GM12872 (cell line): ENCODE data around the gene KRT78.

Experiments
- TF ChIP-seq, protein P1 (sequence below): IDR thresholded peaks from 3 replicates; pipeline ENCODE4 v1.5.1; 2011; ENCODE audit warnings: low read depth, mild to moderate bottlenecking, low read length, moderate library complexity; ENCODE audit not compliant: insufficient read depth

KRT78 gene

DNA sequence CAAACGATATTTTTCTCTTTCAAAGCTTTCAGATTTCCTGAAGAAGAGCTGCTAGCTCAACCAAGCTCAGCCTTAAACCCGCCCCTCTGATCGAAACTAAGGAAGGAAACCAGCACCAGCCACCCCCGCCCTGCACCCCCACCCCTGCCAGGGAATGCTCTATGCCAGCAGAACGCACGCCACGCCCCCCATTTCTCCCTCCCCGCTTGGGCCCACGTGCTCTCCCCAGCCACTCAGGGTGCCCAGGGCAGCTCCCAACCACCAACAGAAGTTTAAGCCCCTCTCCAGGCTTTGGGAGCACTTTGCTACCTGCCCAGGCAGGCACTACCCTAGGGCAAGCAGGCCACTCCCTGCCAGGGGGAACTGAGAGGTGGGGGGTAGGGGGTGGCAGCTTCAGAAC, 18.8 kb upstream of the KRT78 start:
- TF ChIP-seq, protein P1, sequence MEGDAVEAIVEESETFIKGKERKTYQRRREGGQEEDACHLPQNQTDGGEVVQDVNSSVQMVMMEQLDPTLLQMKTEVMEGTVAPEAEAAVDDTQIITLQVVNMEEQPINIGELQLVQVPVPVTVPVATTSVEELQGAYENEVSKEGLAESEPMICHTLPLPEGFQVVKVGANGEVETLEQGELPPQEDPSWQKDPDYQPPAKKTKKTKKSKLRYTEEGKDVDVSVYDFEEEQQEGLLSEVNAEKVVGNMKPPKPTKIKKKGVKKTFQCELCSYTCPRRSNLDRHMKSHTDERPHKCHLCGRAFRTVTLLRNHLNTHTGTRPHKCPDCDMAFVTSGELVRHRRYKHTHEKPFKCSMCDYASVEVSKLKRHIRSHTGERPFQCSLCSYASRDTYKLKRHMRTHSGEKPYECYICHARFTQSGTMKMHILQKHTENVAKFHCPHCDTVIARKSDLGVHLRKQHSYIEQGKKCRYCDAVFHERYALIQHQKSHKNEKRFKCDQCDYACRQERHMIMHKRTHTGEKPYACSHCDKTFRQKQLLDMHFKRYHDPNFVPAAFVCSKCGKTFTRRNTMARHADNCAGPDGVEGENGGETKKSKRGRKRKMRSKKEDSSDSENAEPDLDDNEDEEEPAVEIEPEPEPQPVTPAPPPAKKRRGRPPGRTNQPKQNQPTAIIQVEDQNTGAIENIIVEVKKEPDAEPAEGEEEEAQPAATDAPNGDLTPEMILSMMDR, result no peak

DNA sequence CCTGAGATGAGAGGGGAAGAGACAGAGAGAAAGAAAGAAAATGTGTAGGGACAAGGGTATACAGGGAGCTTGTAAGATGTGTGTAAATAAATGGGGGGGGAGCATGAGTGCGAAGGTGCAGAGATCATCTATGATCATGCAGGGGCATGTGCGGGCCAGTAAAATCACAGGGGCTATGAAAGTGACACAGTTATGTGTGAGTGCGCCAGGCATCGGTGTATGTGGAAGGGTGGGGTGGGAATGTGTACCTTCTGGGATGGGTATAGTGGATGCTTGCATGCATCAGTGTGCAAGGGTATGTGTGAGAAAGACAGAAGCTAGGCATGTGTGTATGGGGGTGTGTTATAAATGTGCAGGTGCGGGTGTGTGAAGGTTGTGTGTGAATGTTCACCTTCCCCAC, 18.4 kb upstream of the KRT78 start:
- TF ChIP-seq, protein P1, result no peak

DNA sequence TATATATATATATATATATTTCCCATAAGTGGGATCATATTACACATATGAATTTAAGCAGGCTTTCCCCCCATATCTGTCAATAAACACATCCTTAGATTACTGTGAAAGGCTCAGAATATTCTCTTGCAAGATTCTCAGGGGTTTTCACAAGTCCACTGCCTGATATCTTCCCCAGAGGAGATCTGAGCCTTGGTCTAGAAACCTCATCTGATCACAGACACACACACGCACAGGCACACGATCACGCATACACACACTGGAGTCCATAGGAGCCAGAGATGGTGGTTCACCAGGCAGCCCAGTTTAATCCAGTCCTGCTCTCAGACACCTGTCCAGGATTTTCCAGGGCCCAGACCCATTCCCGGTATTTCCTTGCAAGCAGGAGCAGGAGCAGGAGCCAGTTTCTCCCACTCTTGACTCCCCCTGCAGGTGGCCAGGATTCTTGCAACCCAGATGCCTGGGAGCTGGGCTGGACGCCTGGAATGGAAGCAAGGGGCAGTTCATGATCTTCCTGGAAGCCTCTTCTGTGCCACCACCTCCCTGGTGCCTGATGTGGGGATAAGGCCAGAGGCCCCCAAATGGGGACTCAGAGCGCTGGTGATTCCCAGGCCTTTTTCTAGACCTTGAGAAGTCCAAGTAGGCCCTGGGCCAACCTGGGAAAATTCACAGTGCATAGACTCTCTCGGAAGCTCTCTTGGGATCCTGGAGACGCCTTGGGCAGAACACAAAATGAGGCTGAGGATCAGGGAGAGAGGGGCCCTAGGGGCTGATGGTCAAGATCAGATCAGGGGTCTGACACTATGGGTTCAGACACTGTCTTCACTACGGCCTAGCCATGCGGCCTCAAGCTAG, 16.5 kb upstream of the KRT78 start:
- TF ChIP-seq, protein P1, result peak; percentile 82

DNA sequence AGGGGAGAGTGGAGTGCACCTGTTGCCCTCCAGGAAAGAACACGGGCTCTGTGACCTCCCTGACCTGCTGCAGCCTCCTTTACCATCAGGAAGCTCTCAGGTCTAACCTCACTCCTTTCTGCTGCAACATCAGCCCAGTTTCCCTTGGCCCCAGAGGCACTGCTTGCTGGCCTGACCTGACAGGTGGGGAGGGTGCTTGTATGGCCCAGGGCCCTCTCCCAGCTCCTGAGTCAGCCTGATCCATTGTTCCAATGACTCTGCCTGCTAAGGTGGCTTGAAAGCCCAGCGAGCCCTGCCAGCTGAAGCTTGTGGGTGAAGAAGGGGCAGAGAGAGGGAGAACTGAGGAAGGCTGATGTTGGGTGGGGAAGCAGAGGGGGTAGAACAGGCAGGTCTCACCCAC, 13.2 kb upstream of the KRT78 start:
- TF ChIP-seq, protein P1, result no peak

DNA sequence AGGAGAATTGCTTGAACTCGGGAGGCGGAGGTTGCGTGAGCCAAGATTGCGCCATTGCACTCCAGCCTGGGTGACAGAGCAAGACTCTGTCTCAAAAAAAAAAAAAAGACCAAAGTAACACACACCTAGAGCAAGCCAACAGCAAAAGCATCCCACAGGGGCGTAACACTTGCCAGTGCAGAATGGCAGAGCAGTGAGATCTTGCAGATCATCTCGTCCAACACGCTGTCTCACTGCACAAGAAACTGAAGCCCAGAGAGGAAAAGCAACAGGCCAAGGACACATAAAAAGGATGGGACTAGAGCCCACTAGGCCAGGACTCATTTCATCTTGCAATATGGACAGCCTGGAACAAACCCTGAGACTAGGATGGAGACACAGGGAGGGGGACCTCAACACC, 12.7 kb upstream of the KRT78 start:
- TF ChIP-seq, protein P1, result no peak

DNA sequence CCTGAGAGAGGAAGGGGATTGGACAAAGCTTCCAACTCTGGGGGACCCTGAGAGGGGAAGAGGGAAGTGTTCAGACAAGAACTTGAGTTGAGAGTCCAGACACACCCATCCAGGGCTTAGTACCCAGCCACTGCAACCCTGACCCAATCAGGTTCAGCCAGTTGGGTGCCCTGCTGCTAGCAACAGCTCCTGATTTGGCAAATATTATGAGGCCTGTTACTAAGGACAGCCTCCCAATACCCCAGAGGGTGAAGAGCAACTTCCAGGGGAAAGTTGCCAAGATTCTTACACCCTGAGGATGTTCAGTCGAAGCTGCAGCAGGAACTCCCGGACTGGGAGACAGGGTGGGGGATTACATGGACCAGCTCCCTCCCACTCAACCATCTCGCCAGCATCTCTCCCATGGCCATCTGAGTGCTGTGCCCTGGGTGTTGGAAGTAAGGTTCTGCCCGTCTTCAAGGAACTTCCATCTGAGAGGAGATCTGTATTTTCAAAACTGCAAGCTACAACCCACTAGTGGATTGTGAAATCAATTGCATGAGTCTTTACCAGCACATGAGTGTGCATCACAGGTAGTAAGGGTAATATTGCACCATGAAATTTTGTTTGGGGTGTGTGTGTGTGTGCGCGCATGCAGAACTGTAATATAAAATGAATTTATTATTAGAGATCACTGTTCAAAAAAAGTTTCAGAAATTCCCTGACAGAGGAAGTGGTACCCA, 11.5 kb upstream of the KRT78 start:
- TF ChIP-seq, protein P1, result no peak

DNA sequence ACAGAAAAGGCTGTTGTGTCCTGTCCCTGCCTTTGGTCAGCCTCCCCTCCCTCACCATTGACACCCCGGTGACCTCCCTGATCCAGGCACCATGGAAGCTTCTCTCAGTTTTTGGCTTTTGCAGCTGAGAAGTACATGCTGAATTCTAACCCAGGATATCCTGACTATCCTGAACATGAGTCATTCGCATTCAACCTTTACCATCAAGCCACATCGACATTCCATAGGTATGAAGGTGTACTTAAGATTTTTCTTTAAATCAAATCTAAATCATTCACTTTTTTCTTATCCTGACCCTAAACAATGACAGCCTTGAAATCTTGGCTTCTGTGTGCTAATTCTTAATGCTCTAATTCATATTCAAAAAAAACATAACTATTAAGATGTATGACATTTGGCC, 8.7 kb upstream of the KRT78 start:
- TF ChIP-seq, protein P1, result no peak
